ENCODE results near the gene POLR2E.

The POLR2E gene

GRCh38 chr19:1080360-1081161 is 14.6 kb downstream of the POLR2E start:
- Mint-ChIP-seq H3K27me3 (ENCODE audit: low read depth, poor library complexity) (no peaks in the 10 kb centered on the region), H3K4me3 (no peak overlapping the region), H3K27ac (no peak overlapping the region), H3K36me3 (ENCODE audit: low read depth) (peaks cover 6% of the 10 kb centered on the region), H3K9me3 (no peaks in the 10 kb centered on the region), H3K4me1 (peaks cover 4% of the 10 kb centered on the region)
- TF ChIP-seq CTCF (IDR thresholded peaks at IDR 0.05), result no peak
- DNase-seq, result no peak

DNA sequence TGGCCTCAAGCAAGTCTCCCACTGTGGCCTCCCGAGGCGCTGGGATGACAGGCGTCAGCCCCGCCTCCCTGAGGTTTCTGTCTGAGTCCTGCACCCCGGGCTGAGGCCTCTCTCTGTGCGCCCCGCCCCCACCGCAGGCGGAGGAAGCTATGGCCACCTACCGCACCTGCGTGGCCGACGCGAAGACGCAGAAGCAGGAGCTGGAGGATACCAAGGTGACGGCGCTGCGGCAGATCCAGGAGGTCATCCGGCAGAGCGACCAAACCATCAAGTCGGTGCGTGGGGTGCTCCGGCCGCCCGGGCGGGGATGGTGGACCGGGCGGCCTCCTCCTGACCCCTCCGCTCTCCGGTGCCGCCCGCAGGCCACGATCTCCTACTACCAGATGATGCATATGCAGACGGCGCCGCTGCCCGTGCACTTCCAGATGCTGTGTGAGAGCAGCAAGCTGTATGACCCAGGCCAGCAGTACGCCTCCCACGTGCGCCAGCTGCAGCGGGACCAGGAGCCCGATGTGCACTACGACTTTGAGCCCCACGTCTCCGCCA is 15.5 kb downstream of the POLR2E start:
- H3K4me3 Mint-ChIP-seq, result no peak overlapping the region
- H3K36me3 Mint-ChIP-seq (ENCODE audit: low read depth), result peaks cover 6% of the 10 kb centered on the region
- peaks cover 6% of the 10 kb centered on the region for H3K4me1 Mint-ChIP-seq
- H3K9me3 Mint-ChIP-seq, result no peaks in the 10 kb centered on the region
- no peaks in the 10 kb centered on the region for H3K27me3 Mint-ChIP-seq (ENCODE audit: low read depth, poor library complexity)
- DNase-seq, result no peak
- no peak for TF ChIP-seq CTCF (IDR thresholded peaks at IDR 0.05)
- no peak overlapping the region for H3K27ac Mint-ChIP-seq

DNA sequence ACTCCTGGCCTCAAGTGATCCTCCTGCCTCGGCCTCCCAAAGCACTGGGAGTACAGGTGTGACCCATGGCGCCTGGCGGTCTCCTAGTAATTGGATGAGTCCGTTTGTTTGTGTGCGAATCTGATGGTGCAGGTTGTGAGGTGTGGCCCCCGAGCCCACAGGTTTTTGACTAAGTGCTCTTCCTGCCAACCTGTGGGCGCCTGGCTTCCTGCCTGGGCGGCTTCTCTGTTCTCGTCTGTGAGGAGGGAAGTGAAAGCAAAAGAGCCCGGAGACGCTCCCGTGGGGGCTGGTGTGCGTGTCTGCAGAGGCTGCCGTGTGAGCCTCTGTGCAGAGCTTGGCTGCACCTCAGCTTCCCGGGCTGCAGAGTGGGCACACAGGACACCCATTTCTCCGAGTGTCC is 18.2 kb downstream of the POLR2E start:
- TF ChIP-seq CTCF (IDR thresholded peaks at IDR 0.05), result no peak
- Mint-ChIP-seq H3K4me1 (peaks cover 7% of the 10 kb centered on the region), H3K36me3 (ENCODE audit: low read depth) (peaks cover 6% of the 10 kb centered on the region), H3K9me3 (no peaks in the 10 kb centered on the region), H3K27me3 (ENCODE audit: low read depth, poor library complexity) (peaks cover 10% of the 10 kb centered on the region), H3K27ac (no peak overlapping the region), H3K4me3 (no peak overlapping the region)
- DNase-seq, result no peak

DNA sequence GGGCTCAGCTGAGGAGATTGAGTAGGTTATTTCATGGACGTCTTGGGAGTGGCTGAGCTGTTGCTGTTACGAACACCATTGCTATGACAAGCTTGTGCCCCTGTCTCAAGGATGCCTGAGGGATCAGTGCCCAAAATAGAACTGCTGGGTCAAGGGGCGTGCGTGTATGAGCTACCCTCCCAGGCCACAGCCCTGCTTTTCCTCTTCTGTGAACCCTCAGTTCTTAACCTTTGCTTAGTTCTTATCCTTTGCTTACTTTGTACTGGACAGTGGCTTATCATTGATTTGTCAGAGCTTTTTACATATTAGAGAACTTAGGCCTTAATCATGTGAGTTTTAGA is 19.2 kb downstream of the POLR2E start:
- H3K27ac Mint-ChIP-seq, result no peak overlapping the region
- TF ChIP-seq CTCF (IDR thresholded peaks at IDR 0.05), result no peak
- H3K9me3 Mint-ChIP-seq, result no peaks in the 10 kb centered on the region
- no peak for DNase-seq
- no peak overlapping the region for H3K4me3 Mint-ChIP-seq
- H3K4me1 Mint-ChIP-seq, result peaks cover 13% of the 10 kb centered on the region
- H3K27me3 Mint-ChIP-seq (ENCODE audit: low read depth, poor library complexity), result peaks cover 16% of the 10 kb centered on the region
- H3K36me3 Mint-ChIP-seq (ENCODE audit: low read depth), result peaks cover 6% of the 10 kb centered on the region

DNA sequence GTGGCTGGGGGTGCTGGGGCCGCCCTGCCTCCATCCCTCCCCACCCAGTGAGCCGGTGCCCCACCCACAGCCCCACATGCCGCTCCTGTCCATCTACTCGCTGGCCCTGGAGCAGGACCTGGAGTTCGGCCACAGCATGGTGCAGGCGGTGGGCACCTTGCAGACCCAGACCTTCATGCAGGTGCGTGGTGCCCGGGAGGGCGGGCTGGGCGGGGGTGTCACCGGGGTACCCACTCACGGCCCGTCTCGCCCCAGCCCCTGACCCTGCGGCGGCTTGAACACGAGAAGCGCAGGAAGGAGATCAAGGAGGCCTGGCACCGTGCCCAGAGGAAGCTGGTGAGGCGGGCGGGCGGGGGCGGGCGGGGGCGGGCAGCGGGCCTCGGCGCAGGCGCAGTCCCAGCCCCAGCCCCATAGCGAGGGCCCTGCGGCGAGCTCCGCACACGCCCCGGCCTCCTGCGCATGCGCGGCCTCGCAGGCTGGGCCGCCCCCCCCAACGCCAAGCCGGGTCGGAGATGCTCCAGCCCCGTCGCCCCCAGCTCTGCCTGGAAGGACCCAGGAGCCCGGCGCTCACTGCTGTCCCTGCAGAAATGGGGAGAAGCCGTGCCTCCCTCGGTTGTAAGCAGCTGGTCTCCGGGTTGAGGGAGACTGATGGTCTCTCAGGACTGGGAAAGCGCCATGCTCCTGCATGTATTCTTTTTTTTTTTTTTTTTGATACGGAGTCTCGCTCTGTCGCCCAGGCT is 20.5 kb downstream of the POLR2E start:
- Mint-ChIP-seq H3K9me3 (no peaks in the 10 kb centered on the region), H3K27me3 (ENCODE audit: low read depth, poor library complexity) (peaks cover 28% of the 10 kb centered on the region), H3K36me3 (ENCODE audit: low read depth) (peaks cover 6% of the 10 kb centered on the region), H3K4me1 (peaks cover 13% of the 10 kb centered on the region), H3K4me3 (no peak overlapping the region), H3K27ac (no peak overlapping the region)
- no peak for DNase-seq
- no peak for TF ChIP-seq CTCF (IDR thresholded peaks at IDR 0.05)

Data from nephron progenitor cell (in vitro differentiated cells).